GM12891 (cell line): ENCODE results near the gene SFRP5.

ENCODE experiments used
- POLR2A ChIP-seq: IDR thresholded peaks from 2 replicates; pipeline ENCODE4 v1.6.1; 2011; ENCODE audit warnings: low read depth, low read length, control low read depth
- POLR2AphosphoS5 ChIP-seq: IDR thresholded peaks from 2 replicates; pipeline ENCODE4 v1.6.1; 2011; ENCODE audit warnings: low read depth, low read length, control low read depth
- POU2F2 ChIP-seq: IDR thresholded peaks from 2 replicates; pipeline ENCODE4 v1.6.1; 2011; ENCODE audit warnings: low read depth, mild to moderate bottlenecking, control low read depth, low read length, moderate library complexity
- SPI1 ChIP-seq: IDR thresholded peaks from 2 replicates; pipeline ENCODE4 v1.6.1; 2011; ENCODE audit warnings: low read depth, low read length, control low read depth
- TAF1 ChIP-seq: IDR thresholded peaks from 2 replicates; pipeline ENCODE4 v1.6.1; 2011; ENCODE audit warnings: low read depth, low read length, control low read depth

DNA sequence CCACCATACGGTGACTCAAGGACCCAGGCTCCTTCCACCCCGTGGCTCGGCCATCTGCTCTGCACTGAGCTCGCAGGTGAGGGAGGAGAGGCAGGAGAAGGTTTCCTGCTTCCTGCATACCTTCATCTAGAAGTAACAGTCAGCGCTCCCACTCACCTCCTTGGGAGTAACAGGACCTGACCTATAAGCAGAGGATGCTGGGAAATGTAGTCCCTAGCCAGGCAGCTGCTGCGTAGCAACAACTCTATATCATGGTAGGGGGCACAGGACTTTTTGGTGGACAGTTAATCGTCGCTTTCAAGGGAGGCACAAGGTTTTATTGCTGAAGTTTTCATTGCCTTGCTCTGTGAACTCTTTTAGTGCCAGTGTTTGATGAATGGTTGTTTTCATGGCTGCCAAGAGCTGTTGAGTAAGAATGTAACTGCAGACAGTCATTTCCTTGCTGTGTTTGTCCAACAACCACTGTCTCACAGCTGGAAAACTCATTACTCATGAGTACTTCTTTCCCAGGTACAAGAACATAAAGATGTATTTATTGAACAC, 45.1 kb downstream of the SFRP5 start:
- TF ChIP-seq POLR2A (no peak), POLR2AphosphoS5 (no peak), POU2F2 (no peak), SPI1 (no peak), TAF1 (no peak)
